Tibial nerve (tissue), 4 donors: ENCODE results near the gene AGBL1. TPM values are rescaled to one million over a fixed set of nuclear protein-coding genes. Genes with fewer than 3 reads are reported as not detected.

Source experiments
- DNase-seq, 2 donors: peaks; one replicate each; pipeline ENCODE4 v3.0.0-alpha.2; 2019; ENCODE audit warnings: low spot score in 2 of 2
- H3K27ac ChIP-seq, 4 donors: fragments of 200-600 bp; sonication (generic) in 3 of 4; one replicate each; pipeline ENCODE4 v1.5.1; 2017 to 2019; ENCODE audit warnings: mild to moderate bottlenecking in 1 of 4
- H3K27me3 ChIP-seq, 2 donors: fragments of 200-600 bp; sonication (generic) in 1 of 2; one replicate each; pipeline versions ENCODE4 v1.5.1 to v1.6.0; 2017 to 2019
- H3K36me3 ChIP-seq, 3 donors: fragments of 200-600 bp; sonication (generic); one replicate each; pipeline ENCODE4 v1.5.1; 2018 to 2019
- H3K4me1 ChIP-seq, 4 donors: fragments of 200-600 bp; sonication (generic) in 3 of 4; one replicate each; pipeline ENCODE4 v1.5.1; 2017 to 2019
- H3K4me3 ChIP-seq, 4 donors: fragments of 200-600 bp; sonication (generic) in 3 of 4; one replicate each; pipeline ENCODE4 v1.5.1; 2017 to 2019; ENCODE audit warnings: mild to moderate bottlenecking in 1 of 4, moderate library complexity in 1 of 4
- H3K9me3 ChIP-seq, 4 donors: fragments of 200-600 bp; sonication (generic) in 3 of 4; one replicate each; pipeline ENCODE4 v1.5.1; 2017 to 2019
- CTCF ChIP-seq, 5 experiments: fragments of 200-600 bp in 3 of 5; fragments of 450-650 bp in 2 of 5; sonication (generic) in 3 of 5; IDR thresholded peaks; one replicate each; pipeline ENCODE4 v1.5.1; 2016 to 2019; ENCODE audit warnings: antibody characterized with exemption in 5 of 5, mild to moderate bottlenecking in 3 of 5, moderate library complexity in 2 of 5
- EP300 ChIP-seq, 2 donors: sonication (generic); formaldehyde crosslinking; IDR thresholded peaks; one replicate each; pipeline ENCODE4 v1.6.1; 2017; ENCODE audit warnings: antibody characterized with exemption in 2 of 2, mild to moderate bottlenecking in 1 of 2
- POLR2A ChIP-seq, 2 donors: fragments of 450-650 bp; IDR thresholded peaks; one replicate each; pipeline ENCODE4 v1.6.1; 2017; ENCODE audit warnings: antibody characterized with exemption in 2 of 2, mild to moderate bottlenecking in 2 of 2, moderate library complexity in 2 of 2
- WGBS, 2 donors: methylation state at CpG; one replicate each; pipeline ENCODE4 v1.1.5; 2018; 5-methylcytosine and 5-hydroxymethylcytosine counted together
- total RNA-seq, 4 donors: library from RNA; depleted of rRNA; stranded (reverse); fragments of >200 nt; gene quantifications; one replicate each; pipeline ENCODE4 v1.1.0, GENCODE V29; 2016

The AGBL1 gene
- total RNA-seq, 4 donors from 2014 or later: under 0.01 to 1.2 (median 0.21) TPM; not detected in 1

- TF ChIP-seq POLR2A (IDR thresholded peaks at IDR 0.05): no peak
- TF ChIP-seq EP300 (IDR thresholded peaks at IDR 0.05): no peak
- TF ChIP-seq CTCF (IDR thresholded peaks at IDR 0.05): no peak
- Histone ChIP-seq H3K9me3 (no peaks in the 10 kb centered on the region), H3K4me3 (no peak overlapping the region), H3K27me3 (no peaks in the 10 kb centered on the region), H3K4me1 (no peaks in the 10 kb centered on the region), H3K27ac (no peak overlapping the region), H3K36me3 (no peaks in the 10 kb centered on the region)
- DNase-seq: no peak
- WGBS, 2 donors: 51 to 60% methylated on average over 5 of the region's 5 CpGs
Observed at GRCh38 chr15:86165265-86166211, 85.9 kb downstream of the AGBL1 start.

- no peaks in the 10 kb centered on the region for H3K9me3 ChIP-seq
- no peak for TF ChIP-seq CTCF (IDR thresholded peaks at IDR 0.05)
- no peak for TF ChIP-seq POLR2A (IDR thresholded peaks at IDR 0.05)
- TF ChIP-seq EP300 (IDR thresholded peaks at IDR 0.05): no peak
- H3K36me3 ChIP-seq: no peaks in the 10 kb centered on the region
- no peak overlapping the region for H3K27ac ChIP-seq
- DNase-seq: no peak
- H3K27me3 ChIP-seq: no peaks in the 10 kb centered on the region
- no peak overlapping the region for H3K4me3 ChIP-seq
- no peaks in the 10 kb centered on the region for H3K4me1 ChIP-seq
Observed at GRCh38 chr15:86167841-86168240, 88.2 kb downstream of the AGBL1 start.

- Histone ChIP-seq H3K27me3 (no peaks in the 10 kb centered on the region), H3K4me1 (no peaks in the 10 kb centered on the region), H3K27ac (no peak overlapping the region), H3K9me3 (peaks cover 0 to 2% (median 0%) of the 10 kb centered on the region in 4 donors), H3K36me3 (no peaks in the 10 kb centered on the region), H3K4me3 (no peak overlapping the region)
- no peak for DNase-seq
- TF ChIP-seq EP300 (IDR thresholded peaks at IDR 0.05) (no peak), CTCF (IDR thresholded peaks at IDR 0.05) (no peak), POLR2A (IDR thresholded peaks at IDR 0.05) (no peak)
- 33 to 48% methylated on average over 2 of the region's 2 CpGs for WGBS, 2 donors
Observed at GRCh38 chr15:86178845-86179244, 99.2 kb downstream of the AGBL1 start.

GRCh38 chr15:86183596-86184491 lies 104.2 kb downstream of the AGBL1 start:
- no peak for DNase-seq
- TF ChIP-seq POLR2A (IDR thresholded peaks at IDR 0.05) (no peak), CTCF (IDR thresholded peaks at IDR 0.05) (no peak), EP300 (IDR thresholded peaks at IDR 0.05) (no peak)
- Histone ChIP-seq H3K27me3 (no peaks in the 10 kb centered on the region), H3K27ac (no peak overlapping the region), H3K36me3 (no peaks in the 10 kb centered on the region), H3K4me3 (no peak overlapping the region), H3K9me3 (peaks cover 0 to under 1% (median 0%) of the 10 kb centered on the region in 4 donors), H3K4me1 (no peaks in the 10 kb centered on the region)
- 47 to 55% methylated on average over 6 of the region's 6 CpGs for WGBS, 2 donors
